K562 (cell line): ENCODE results near the gene GATA2. TPM values are rescaled to one million over a fixed set of nuclear protein-coding genes. Genes with fewer than 3 reads are reported as not detected.
A peak's percentile ranks its signal among the peaks of the same experiment; 100 is the strongest.

Source experiments
- ATF4 ChIP-seq: fragments of 450-650 bp; formaldehyde crosslinking; IDR thresholded peaks from 2 replicates; pipeline ENCODE4 v1.4.0; 2022; ENCODE audit warnings: mild to moderate bottlenecking, moderate library complexity
- CHCHD3 ChIP-seq: fragments of 250-450 bp; sonication (Bioruptor Pico); IDR thresholded peaks from 2 replicates; pipeline ENCODE4 v2.1.2; 2022; ENCODE audit warnings: mild to moderate bottlenecking
- ELF2 ChIP-seq: fragments of 250-450 bp; sonication (Bioruptor Pico); IDR thresholded peaks from 2 replicates; pipeline ENCODE4 v1.5.0; 2021; ENCODE audit warnings: mild to moderate bottlenecking
- HMGXB4 ChIP-seq: sonication (generic); formaldehyde crosslinking; IDR thresholded peaks from 2 replicates; pipeline ENCODE4 v1.8.1; 2023; ENCODE audit warnings: mild to moderate bottlenecking, missing genetic modification reagents
- L3MBTL2 ChIP-seq: fragments of 450-650 bp; IDR thresholded peaks from 2 replicates; pipeline ENCODE4 v1.6.1; 2016; ENCODE audit warnings: mild to moderate bottlenecking, moderate library complexity
- MLLT1 ChIP-seq, 2 experiments: fragments of 450-650 bp; IDR thresholded peaks; 2 replicates each; pipeline ENCODE4 v1.6.1; 2016
- NFXL1 ChIP-seq: fragments of 450-650 bp; formaldehyde crosslinking; IDR thresholded peaks from 2 replicates; pipeline ENCODE4 v1.4.0; 2021; ENCODE audit warnings: mild to moderate bottlenecking
- SMARCA5 ChIP-seq: fragments of 450-650 bp; IDR thresholded peaks from 2 replicates; pipeline ENCODE4 v1.6.1; 2016
- TRIM25 ChIP-seq: fragments of 450-650 bp; IDR thresholded peaks from 2 replicates; pipeline ENCODE4 v1.7.0; 2016; ENCODE audit warnings: borderline replicate concordance
- ZBED1 ChIP-seq: IDR thresholded peaks from 2 replicates; pipeline ENCODE4 v1.6.1; 2014
- ZBTB1 ChIP-seq: sonication (generic); formaldehyde crosslinking; IDR thresholded peaks from 2 replicates; pipeline ENCODE4 v1.8.1; 2023; ENCODE audit warnings: missing genetic modification reagents, low read depth, mild to moderate bottlenecking, borderline replicate concordance
- ZBTB9 ChIP-seq: fragments of 450-650 bp; formaldehyde crosslinking; IDR thresholded peaks from 2 replicates; pipeline ENCODE4 v1.4.0; 2020; ENCODE audit warnings: mild to moderate bottlenecking, moderate library complexity
- ZNF175 ChIP-seq: fragments of 200-800 bp; sonication (Bioruptor generic); IDR thresholded peaks from 2 replicates; pipeline ENCODE4 v1.6.1; 2016; ENCODE audit warnings: low read depth, mild to moderate bottlenecking, missing genetic modification characterization, missing compliant biosample characterization
- ZSCAN29 ChIP-seq: fragments of 450-650 bp; IDR thresholded peaks from 2 replicates; pipeline ENCODE4 v1.6.1; 2017
- polyA plus RNA-seq, 8 experiments: library from polyadenylated mRNA; depleted of rRNA in 4 of 8; stranded (reverse) in 5 of 8; unstranded in 3 of 8; fragments of >200 nt; fragmentation: Nextera tagmentation in 2 of 8; fragmentation: Illumina TruSeq in 1 of 8; extraction: Ambion mirVana in 2 of 8; extraction: Trizol in 1 of 8; gene quantifications; 2 replicates each; pipeline versions ENCODE4 v1.2.1 to v1.2.3, GENCODE V29; 2011 to 2014; ENCODE audit warnings: inconsistent platforms in 1 of 8, missing spikeins in 1 of 8
- total RNA-seq, 7 experiments: library from RNA; depleted of rRNA in 6 of 7; stranded (reverse); fragments of >200 nt in 6 of 7; fragmentation: Illumina TruSeq in 2 of 7; extraction: Trizol in 2 of 7; gene quantifications; 2 replicates each; pipeline versions ENCODE4 v1.2.1 to v1.2.3, GENCODE V29; 2011 to 2021; ENCODE audit warnings: low replicate concordance in 1 of 7
- TF ChIP-seq, protein P1 (sequence below), 2 experiments: fragments of 450-650 bp in 1 of 2; IDR thresholded peaks; 2 replicates each; pipeline ENCODE4 v1.6.1; 2011 to 2017; ENCODE audit warnings: low read depth in 2 of 2, antibody characterized with exemption in 1 of 2, borderline replicate concordance in 1 of 2, low read length in 1 of 2, mild to moderate bottlenecking in 1 of 2, mixed read lengths in 1 of 2; ENCODE audit not compliant: control insufficient read depth in 1 of 2
- TF ChIP-seq, protein P2 (sequence below): fragments of 250-450 bp; sonication (Bioruptor Pico); IDR thresholded peaks from 2 replicates; pipeline ENCODE4 v1.9.0; 2021; ENCODE audit warnings: mild to moderate bottlenecking

The GATA2 gene
- total and polyA plus RNA-seq, 9 of the 15 experiments (the other 6 are each of a cell fraction or from before 2014, with no cell fraction given) = 8.5 to 218 (median 50.8) TPM

DNA sequence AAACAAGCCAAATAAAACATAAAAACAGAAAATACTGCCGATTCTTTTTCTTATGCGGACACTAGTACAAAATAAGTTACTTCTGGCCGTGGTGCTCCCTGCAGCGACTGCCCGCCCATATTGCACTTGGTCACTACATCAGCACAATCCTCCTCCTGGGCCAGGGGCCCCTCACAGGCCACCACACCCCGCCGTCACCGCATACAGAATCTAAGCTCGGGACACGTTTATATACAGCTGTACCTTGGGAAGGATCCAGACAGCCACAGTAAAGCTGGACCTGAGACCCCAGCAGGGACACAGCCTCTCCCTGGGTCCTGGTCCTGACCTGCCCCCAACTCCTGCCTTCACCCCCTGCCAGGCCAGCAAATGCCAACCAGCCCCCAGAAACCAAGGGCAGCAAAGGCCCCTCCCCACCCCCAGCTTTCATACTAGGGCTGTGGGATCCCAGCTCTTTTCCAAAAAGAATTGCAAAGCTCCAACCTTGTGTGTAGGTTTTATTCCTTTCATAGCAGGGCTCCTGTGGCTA, 13.4 kb downstream of the GATA2 start (continued):
- TF ChIP-seq TRIM25 = no peak
- TF ChIP-seq, protein P1, sequence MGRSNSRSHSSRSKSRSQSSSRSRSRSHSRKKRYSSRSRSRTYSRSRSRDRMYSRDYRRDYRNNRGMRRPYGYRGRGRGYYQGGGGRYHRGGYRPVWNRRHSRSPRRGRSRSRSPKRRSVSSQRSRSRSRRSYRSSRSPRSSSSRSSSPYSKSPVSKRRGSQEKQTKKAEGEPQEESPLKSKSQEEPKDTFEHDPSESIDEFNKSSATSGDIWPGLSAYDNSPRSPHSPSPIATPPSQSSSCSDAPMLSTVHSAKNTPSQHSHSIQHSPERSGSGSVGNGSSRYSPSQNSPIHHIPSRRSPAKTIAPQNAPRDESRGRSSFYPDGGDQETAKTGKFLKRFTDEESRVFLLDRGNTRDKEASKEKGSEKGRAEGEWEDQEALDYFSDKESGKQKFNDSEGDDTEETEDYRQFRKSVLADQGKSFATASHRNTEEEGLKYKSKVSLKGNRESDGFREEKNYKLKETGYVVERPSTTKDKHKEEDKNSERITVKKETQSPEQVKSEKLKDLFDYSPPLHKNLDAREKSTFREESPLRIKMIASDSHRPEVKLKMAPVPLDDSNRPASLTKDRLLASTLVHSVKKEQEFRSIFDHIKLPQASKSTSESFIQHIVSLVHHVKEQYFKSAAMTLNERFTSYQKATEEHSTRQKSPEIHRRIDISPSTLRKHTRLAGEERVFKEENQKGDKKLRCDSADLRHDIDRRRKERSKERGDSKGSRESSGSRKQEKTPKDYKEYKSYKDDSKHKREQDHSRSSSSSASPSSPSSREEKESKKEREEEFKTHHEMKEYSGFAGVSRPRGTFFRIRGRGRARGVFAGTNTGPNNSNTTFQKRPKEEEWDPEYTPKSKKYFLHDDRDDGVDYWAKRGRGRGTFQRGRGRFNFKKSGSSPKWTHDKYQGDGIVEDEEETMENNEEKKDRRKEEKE (IDR thresholded peaks at IDR 0.05; ENCODE audit: borderline replicate concordance in 1 of 2, control insufficient read depth in 1 of 2, low read depth in 2 of 2, low read length in 1 of 2) = no peak; a peak in 1 of 4 replicates
- TF ChIP-seq ZNF175 (CRISPR knock-in tag) = no peak
- no peak for TF ChIP-seq ZBTB1 (CRISPR knock-in tag)
- TF ChIP-seq CHCHD3 = peak; percentile 28; the same call in 1 of the 2 replicates
- 0 out of 2 replicates have a peak, but pooled peaks have one; percentile 12 for TF ChIP-seq ATF4 (CRISPR knock-in tag)
- TF ChIP-seq NFXL1 (CRISPR knock-in tag) = no peak
- TF ChIP-seq L3MBTL2 = no peak
- TF ChIP-seq SMARCA5 = no peak
- 0 out of 2 replicates have a peak, but pooled peaks have one; percentile 60 for TF ChIP-seq ZBTB9
- no peak for TF ChIP-seq HMGXB4 (CRISPR knock-in tag)
- TF ChIP-seq ZBED1 = peak; percentile 81; the same call in 1 of the 2 replicates
- no peak for TF ChIP-seq ELF2 (CRISPR knock-in tag)
- TF ChIP-seq ZSCAN29 = no peak
- TF ChIP-seq MLLT1 (IDR thresholded peaks at IDR 0.05) = no peak
- TF ChIP-seq, protein P2, sequence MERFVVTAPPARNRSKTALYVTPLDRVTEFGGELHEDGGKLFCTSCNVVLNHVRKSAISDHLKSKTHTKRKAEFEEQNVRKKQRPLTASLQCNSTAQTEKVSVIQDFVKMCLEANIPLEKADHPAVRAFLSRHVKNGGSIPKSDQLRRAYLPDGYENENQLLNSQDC = no peak
